Loucy (cell line): Measurements from ENCODE around the gene CAPN1.

Source experiments
- EZH2phosphoT487 ChIP-seq: fragments of 200-600 bp; IDR thresholded peaks from 2 replicates; pipeline ENCODE4 v1.6.1; 2018; ENCODE audit warnings: antibody characterized with exemption, mild to moderate bottlenecking, moderate library complexity, borderline replicate concordance
- TF ChIP-seq, protein P1 (sequence below): fragments of 200-600 bp; sonication (generic); conservative IDR thresholded peaks from 2 replicates; pipeline ENCODE4 v1.5.1; 2014; ENCODE audit warnings: mild to moderate bottlenecking, antibody characterized with exemption, low read length

DNA sequence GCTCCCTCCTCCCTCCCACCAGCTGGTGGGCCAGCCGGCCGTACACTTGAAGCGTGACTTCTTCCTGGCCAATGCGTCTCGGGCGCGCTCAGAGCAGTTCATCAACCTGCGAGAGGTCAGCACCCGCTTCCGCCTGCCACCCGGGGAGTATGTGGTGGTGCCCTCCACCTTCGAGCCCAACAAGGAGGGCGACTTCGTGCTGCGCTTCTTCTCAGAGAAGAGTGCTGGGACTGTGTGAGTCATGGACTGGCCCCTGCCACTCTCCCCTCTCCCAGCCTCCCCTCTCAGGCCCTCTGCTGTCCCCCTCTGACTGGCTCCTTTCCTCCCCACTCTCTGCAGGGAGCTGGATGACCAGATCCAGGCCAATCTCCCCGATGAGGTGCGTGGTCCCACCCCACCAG lies 24.7 kb downstream of the CAPN1 start:
- TF ChIP-seq, protein P1, sequence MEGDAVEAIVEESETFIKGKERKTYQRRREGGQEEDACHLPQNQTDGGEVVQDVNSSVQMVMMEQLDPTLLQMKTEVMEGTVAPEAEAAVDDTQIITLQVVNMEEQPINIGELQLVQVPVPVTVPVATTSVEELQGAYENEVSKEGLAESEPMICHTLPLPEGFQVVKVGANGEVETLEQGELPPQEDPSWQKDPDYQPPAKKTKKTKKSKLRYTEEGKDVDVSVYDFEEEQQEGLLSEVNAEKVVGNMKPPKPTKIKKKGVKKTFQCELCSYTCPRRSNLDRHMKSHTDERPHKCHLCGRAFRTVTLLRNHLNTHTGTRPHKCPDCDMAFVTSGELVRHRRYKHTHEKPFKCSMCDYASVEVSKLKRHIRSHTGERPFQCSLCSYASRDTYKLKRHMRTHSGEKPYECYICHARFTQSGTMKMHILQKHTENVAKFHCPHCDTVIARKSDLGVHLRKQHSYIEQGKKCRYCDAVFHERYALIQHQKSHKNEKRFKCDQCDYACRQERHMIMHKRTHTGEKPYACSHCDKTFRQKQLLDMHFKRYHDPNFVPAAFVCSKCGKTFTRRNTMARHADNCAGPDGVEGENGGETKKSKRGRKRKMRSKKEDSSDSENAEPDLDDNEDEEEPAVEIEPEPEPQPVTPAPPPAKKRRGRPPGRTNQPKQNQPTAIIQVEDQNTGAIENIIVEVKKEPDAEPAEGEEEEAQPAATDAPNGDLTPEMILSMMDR, result no peak
- no peak for TF ChIP-seq EZH2phosphoT487
